ENCODE measurements around the gene PPP3R1.

GRCh38 chr2:68169308-68169707 lies 83.0 kb downstream of the PPP3R1 start:
- TF ChIP-seq, protein P1, sequence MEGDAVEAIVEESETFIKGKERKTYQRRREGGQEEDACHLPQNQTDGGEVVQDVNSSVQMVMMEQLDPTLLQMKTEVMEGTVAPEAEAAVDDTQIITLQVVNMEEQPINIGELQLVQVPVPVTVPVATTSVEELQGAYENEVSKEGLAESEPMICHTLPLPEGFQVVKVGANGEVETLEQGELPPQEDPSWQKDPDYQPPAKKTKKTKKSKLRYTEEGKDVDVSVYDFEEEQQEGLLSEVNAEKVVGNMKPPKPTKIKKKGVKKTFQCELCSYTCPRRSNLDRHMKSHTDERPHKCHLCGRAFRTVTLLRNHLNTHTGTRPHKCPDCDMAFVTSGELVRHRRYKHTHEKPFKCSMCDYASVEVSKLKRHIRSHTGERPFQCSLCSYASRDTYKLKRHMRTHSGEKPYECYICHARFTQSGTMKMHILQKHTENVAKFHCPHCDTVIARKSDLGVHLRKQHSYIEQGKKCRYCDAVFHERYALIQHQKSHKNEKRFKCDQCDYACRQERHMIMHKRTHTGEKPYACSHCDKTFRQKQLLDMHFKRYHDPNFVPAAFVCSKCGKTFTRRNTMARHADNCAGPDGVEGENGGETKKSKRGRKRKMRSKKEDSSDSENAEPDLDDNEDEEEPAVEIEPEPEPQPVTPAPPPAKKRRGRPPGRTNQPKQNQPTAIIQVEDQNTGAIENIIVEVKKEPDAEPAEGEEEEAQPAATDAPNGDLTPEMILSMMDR (IDR thresholded peaks at IDR 0.05), result no peak
- no peak for TF ChIP-seq POLR2A (IDR thresholded peaks at IDR 0.05)
- no peak for TF ChIP-seq EP300 (IDR thresholded peaks at IDR 0.05)

All from tibial nerve (tissue), 4 donors.